T-cell (primary cell): ENCODE data around the gene OR1L6. TPM values are rescaled to one million over a fixed set of nuclear protein-coding genes. Genes with fewer than 3 reads are reported as not detected.

ENCODE experiments used
- total RNA-seq, 35 experiments: library from RNA in 6 of 35; stranded (reverse) in 6 of 35; fragments of 120-200 nt in 1 of 35; gene quantifications; one replicate each; pipeline versions ENCODE4 v1.2.1 to v1.2.4 and lab custom pipeline; 2013 to 2026

Gene OR1L6
- total RNA-seq, 5 donors from 2014 or later (not counting 1 experiment from before 2014, with no cell fraction given), result not detected

Other genes with a start within 250 kb of the OR1L6 start
- gene OR1J2, start 231.5 kb upstream of the OR1L6 start, total RNA-seq, result not detected
- gene OR1J4, start 223.2 kb upstream of the OR1L6 start, total RNA-seq, result not detected
- gene OR1N1, start 215.0 kb upstream of the OR1L6 start, total RNA-seq, result not detected
- gene OR1N2, start 189.2 kb upstream of the OR1L6 start, total RNA-seq, result not detected
- under 1 TPM in 1 of 5 donors, not detected in 4; 0.35 TPM for gene OR1L8, start 158.9 kb upstream of the OR1L6 start, total RNA-seq
- not detected for gene OR1Q1, start 127.6 kb upstream of the OR1L6 start, total RNA-seq
- not detected for gene OR1B1, start 84.7 kb upstream of the OR1L6 start, total RNA-seq
- not detected for gene OR1L1, start 80.6 kb upstream of the OR1L6 start, total RNA-seq
- gene OR1L3, start 67.2 kb upstream of the OR1L6 start, total RNA-seq, result not detected
- not detected for gene OR1L4, start 18.3 kb upstream of the OR1L6 start, total RNA-seq
- gene OR5C1, start 46.6 kb downstream of the OR1L6 start, total RNA-seq, result not detected
- not detected for gene OR1K1, start 57.8 kb downstream of the OR1L6 start, total RNA-seq
- gene PDCL, start 86.3 kb downstream of the OR1L6 start, total RNA-seq, result 10 to 100 TPM; 13.3 to 16.7 (median 14.3) TPM
- 10 to 100 TPM; 45.3 to 76.0 (median 59.8) TPM for gene RC3H2, start 163.1 kb downstream of the OR1L6 start, total RNA-seq
- 10 to 100 TPM in 3 of 5 donors, 1 to 10 TPM in 2; 3.5 to 14.8 (median 13.4) TPM for gene ZBTB6, start 171.0 kb downstream of the OR1L6 start, total RNA-seq
- 1 to 10 TPM; 5.4 to 7.3 (median 6.0) TPM for gene ZBTB26, start 189.2 kb downstream of the OR1L6 start, total RNA-seq
- 10 to 100 TPM; 35.7 to 42.0 (median 37.7) TPM for gene RABGAP1, start 198.7 kb downstream of the OR1L6 start, total RNA-seq